Inferior parietal cortex (tissue), 1 donor: Measurements from ENCODE around the gene CIAO1.
"Not testable (repeated sequence)": the region's sequence is repeated elsewhere in the genome, so short reads cannot be mapped to it uniquely, and the experiment has no call there.

Experiments used
- DNase-seq: peaks from one replicate; pipeline ENCODE4 v3.0.0-alpha.2; 2016; ENCODE audit errors: extremely low spot score

The CIAO1 gene

GRCh38 chr2:96265840-96266679 is at the start of gene CIAO1, which contains the start of gene TMEM127:
CIAO1 (plus strand) TSS chr2:96266225; CDS start chr2:96266351, 126 bp downstream.
TMEM127 (minus strand) TSS chr2:96265997; CDS start chr2:96265381, 616 bp downstream.
- peak; percentile 95 for DNase-seq

- no peak for DNase-seq
Measured at GRCh38 chr2:96218508-96219131, 47.4 kb upstream of the CIAO1 start.

GRCh38 chr2:96219959-96220358 is 46.1 kb upstream of the CIAO1 start:
- DNase-seq: not testable (repeated sequence)

GRCh38 chr2:96221106-96221505 is 44.9 kb upstream of the CIAO1 start:
- not testable (repeated sequence) for DNase-seq

GRCh38 chr2:96225016-96225533 is 41.0 kb upstream of the CIAO1 start:
- DNase-seq: no peak

GRCh38 chr2:96231316-96231715 is 34.7 kb upstream of the CIAO1 start:
- DNase-seq: no peak

GRCh38 chr2:96233436-96233835 is 32.6 kb upstream of the CIAO1 start:
- no peak for DNase-seq

- DNase-seq: no peak
Measured at GRCh38 chr2:96233880-96234316, 32.1 kb upstream of the CIAO1 start.

- DNase-seq: no peak
Measured at GRCh38 chr2:96236882-96237281, 29.1 kb upstream of the CIAO1 start.

- no peak for DNase-seq
Measured at GRCh38 chr2:96238266-96238665, 27.8 kb upstream of the CIAO1 start.

- DNase-seq: no peak
Measured at GRCh38 chr2:96239091-96239490, 26.9 kb upstream of the CIAO1 start.

GRCh38 chr2:96239745-96240264 is 26.2 kb upstream of the CIAO1 start:
- DNase-seq: no peak

- DNase-seq: no peak
Measured at GRCh38 chr2:96240341-96241038, 25.5 kb upstream of the CIAO1 start.

- DNase-seq: no peak
Measured at GRCh38 chr2:96241227-96241626, 24.8 kb upstream of the CIAO1 start.

- DNase-seq: no peak
Measured at GRCh38 chr2:96241900-96242611, 24.0 kb upstream of the CIAO1 start.

- DNase-seq: no peak
Measured at GRCh38 chr2:96243843-96244242, 22.2 kb upstream of the CIAO1 start.

GRCh38 chr2:96245609-96246390 is 20.2 kb upstream of the CIAO1 start:
- no peak for DNase-seq

GRCh38 chr2:96247009-96247408 is 19.0 kb upstream of the CIAO1 start:
- DNase-seq: no peak

GRCh38 chr2:96247896-96248295 is 18.1 kb upstream of the CIAO1 start:
- no peak for DNase-seq

GRCh38 chr2:96248624-96249023 is 17.4 kb upstream of the CIAO1 start:
- no peak for DNase-seq
